Keratinocyte (primary cell): ENCODE data around the gene FSD1. TPM values are rescaled to one million over a fixed set of nuclear protein-coding genes. Genes with fewer than 3 reads are reported as not detected.
"Not testable (repeated sequence)": the region's sequence is repeated elsewhere in the genome, so short reads cannot be mapped to it uniquely, and the experiment has no call there.

Source experiments
- DNase-seq: peaks from one replicate; pipeline ENCODE4 v3.0.0-alpha.2; 2011; ENCODE audit warnings: low read depth, missing footprints, low spot score
- FAIRE-seq: peaks from 2 replicates; lab custom pipeline; 2011; peaks lifted over from hg19 to GRCh38; lab: Jason Lieb, UNC
- H2AFZ ChIP-seq: 2 replicates; pipeline ENCODE4 v1.6.0; 2012; ENCODE audit warnings: low read length, control low read depth, inconsistent platforms; ENCODE audit not compliant: control insufficient read depth
- H3K27ac ChIP-seq: 2 replicates; pipeline ENCODE4 v1.5.1; 2011; ENCODE audit warnings: low read length; ENCODE audit not compliant: control insufficient read depth, insufficient read depth
- H3K27me3 ChIP-seq: 3 replicates; pipeline ENCODE4 v1.6.0; 2011; ENCODE audit warnings: low read length; ENCODE audit not compliant: control insufficient read depth, insufficient read depth; ENCODE audit errors: extremely low read depth
- H3K36me3 ChIP-seq, 2 experiments: 2 replicates in 1 of 2; 3 replicates in 1 of 2; pipeline ENCODE4 v1.5.1; 2011; ENCODE audit warnings: low read length in 2 of 2, mild to moderate bottlenecking in 1 of 2; ENCODE audit not compliant: control insufficient read depth in 2 of 2, insufficient read depth in 2 of 2; ENCODE audit errors: extremely low read depth in 1 of 2
- H3K4me1 ChIP-seq: 3 replicates; pipeline ENCODE4 v1.5.1; 2011; ENCODE audit warnings: low read length; ENCODE audit not compliant: control insufficient read depth, insufficient read depth; ENCODE audit errors: extremely low read depth
- H3K4me2 ChIP-seq: 3 replicates; pipeline ENCODE4 v1.6.0; 2011; ENCODE audit warnings: low read depth, low read length; ENCODE audit not compliant: control insufficient read depth, insufficient read depth; ENCODE audit errors: extremely low read depth
- H3K4me3 ChIP-seq, 3 experiments: fragments of 200-600 bp in 1 of 3; sonication (generic) in 1 of 3; 2 replicates in 2 of 3; 3 replicates in 1 of 3; pipeline ENCODE4 v1.5.1; 2011 to 2016; ENCODE audit warnings: low read length in 3 of 3, mild to moderate bottlenecking in 3 of 3, control low read depth in 2 of 3, inconsistent platforms in 1 of 3, low read depth in 1 of 3, mixed read lengths in 1 of 3, mixed run types in 1 of 3, moderate library complexity in 1 of 3; ENCODE audit not compliant: control insufficient read depth in 2 of 3, insufficient read depth in 2 of 3; ENCODE audit errors: extremely low read depth in 1 of 3
- H3K79me2 ChIP-seq: 2 replicates; pipeline ENCODE4 v1.6.0; 2012; ENCODE audit warnings: low read length; ENCODE audit not compliant: control insufficient read depth, insufficient read depth
- H3K9ac ChIP-seq: 3 replicates; pipeline ENCODE4 v1.6.0; 2011; ENCODE audit warnings: low read length; ENCODE audit not compliant: control insufficient read depth, insufficient read depth; ENCODE audit errors: extremely low read depth
- H3K9me1 ChIP-seq: 3 replicates; pipeline ENCODE4 v1.6.0; 2011; ENCODE audit warnings: low read length; ENCODE audit not compliant: control insufficient read depth, insufficient read depth; ENCODE audit errors: extremely low read depth
- H3K9me3 ChIP-seq: 2 replicates; pipeline ENCODE4 v1.5.1; 2012; ENCODE audit warnings: low read depth, low read length; ENCODE audit not compliant: control insufficient read depth
- H4K20me1 ChIP-seq: 3 replicates; pipeline ENCODE4 v1.6.0; 2011; ENCODE audit warnings: low read length; ENCODE audit not compliant: control insufficient read depth, insufficient read depth; ENCODE audit errors: extremely low read depth
- EZH2 ChIP-seq: IDR thresholded peaks from one replicate; pipeline ENCODE4 v1.6.1; 2012; ENCODE audit warnings: inconsistent platforms, mild to moderate bottlenecking, low read length, moderate library complexity
- dilution Hi-C: fragments of 300-500 bp; cut with MboI; formaldehyde crosslinking; loops from one replicate; pipeline ENCODE4 v1.7.0; 2020; ENCODE audit warnings: low sequenced_read_pairs; ENCODE audit not compliant: extremely low pct_ligation_motif_present
- polyA plus RNA-seq, 5 experiments: library from polyadenylated mRNA; depleted of rRNA in 3 of 5; stranded (reverse) in 3 of 5; stranded (forward) in 1 of 5; unstranded in 1 of 5; fragments of >200 nt; gene quantifications; 1 replicate in 1 of 5; 2 replicates in 3 of 5; 3 replicates in 1 of 5; pipeline versions ENCODE4 v1.2.1 to v1.2.3, GENCODE V29; 2011 to 2012; ENCODE audit warnings: missing spikeins in 2 of 5, low read depth in 1 of 5, low replicate concordance in 1 of 5
- TF ChIP-seq, protein P1 (sequence below), 3 experiments: IDR thresholded peaks in 1 of 3; conservative IDR thresholded peaks in 1 of 3; optimal IDR thresholded peaks in 1 of 3; 2 replicates in 2 of 3; 3 replicates in 1 of 3; pipeline versions ENCODE3 to v1.5.1; 2011; ENCODE audit warnings: low read length in 3 of 3, mild to moderate bottlenecking in 3 of 3, moderate library complexity in 2 of 3, control low read depth in 1 of 3, inconsistent platforms in 1 of 3; ENCODE audit not compliant: insufficient read depth in 2 of 3; ENCODE audit errors: extremely low read depth in 1 of 3

Gene FSD1
- polyA plus RNA-seq, 1 donor (not counting 4 experiments of a cell fraction or from before 2014, with no cell fraction given), result 0.49 TPM

DNA sequence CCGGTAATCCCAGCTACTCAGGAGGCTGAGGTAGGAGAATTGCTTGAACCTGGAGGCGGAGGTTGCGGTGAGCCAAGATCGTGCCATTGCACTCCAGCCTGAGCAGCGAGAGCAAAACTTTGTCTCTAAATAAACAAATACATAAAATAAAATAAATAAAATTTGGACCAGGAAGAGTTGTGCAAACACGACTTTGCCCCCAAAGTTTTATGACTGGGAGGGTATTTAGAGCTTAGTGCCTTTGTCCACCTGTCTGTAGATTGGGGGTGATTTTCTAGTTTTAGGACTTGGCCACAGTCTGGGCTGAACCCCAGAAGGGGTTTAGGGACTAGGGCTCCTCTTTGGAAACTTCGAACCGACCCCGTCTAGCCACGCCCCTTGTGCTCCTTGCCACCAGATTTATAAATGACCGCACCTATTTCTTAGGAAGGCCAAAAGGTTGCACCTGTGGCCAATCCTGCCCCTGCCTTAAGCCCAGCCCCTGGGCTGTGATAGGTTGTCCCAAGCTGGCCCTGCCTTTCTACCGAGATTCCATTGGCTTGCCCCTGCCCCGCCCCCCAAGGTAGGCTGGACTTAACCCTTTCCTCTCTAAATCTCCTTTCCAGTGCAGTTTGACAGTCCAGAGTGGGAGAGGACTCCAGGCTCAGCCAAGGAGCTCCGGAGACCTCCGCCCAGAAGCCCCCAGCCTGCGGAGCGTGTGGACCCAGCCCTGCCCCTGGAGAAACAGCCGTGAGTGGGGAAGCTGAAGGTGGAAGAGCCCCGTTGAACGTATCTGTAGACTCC is 20.0 kb upstream of the FSD1 start:
- DNase-seq (no peak), FAIRE-seq (no peak)
- H3K27ac ChIP-seq, result no peak overlapping the region
- H3K27me3 ChIP-seq, result peaks cover 37% of the 10 kb centered on the region
- H3K9me1 ChIP-seq, result no peaks in the 10 kb centered on the region
- H3K9me3 ChIP-seq, result no peaks in the 10 kb centered on the region
- TF ChIP-seq, protein P1, sequence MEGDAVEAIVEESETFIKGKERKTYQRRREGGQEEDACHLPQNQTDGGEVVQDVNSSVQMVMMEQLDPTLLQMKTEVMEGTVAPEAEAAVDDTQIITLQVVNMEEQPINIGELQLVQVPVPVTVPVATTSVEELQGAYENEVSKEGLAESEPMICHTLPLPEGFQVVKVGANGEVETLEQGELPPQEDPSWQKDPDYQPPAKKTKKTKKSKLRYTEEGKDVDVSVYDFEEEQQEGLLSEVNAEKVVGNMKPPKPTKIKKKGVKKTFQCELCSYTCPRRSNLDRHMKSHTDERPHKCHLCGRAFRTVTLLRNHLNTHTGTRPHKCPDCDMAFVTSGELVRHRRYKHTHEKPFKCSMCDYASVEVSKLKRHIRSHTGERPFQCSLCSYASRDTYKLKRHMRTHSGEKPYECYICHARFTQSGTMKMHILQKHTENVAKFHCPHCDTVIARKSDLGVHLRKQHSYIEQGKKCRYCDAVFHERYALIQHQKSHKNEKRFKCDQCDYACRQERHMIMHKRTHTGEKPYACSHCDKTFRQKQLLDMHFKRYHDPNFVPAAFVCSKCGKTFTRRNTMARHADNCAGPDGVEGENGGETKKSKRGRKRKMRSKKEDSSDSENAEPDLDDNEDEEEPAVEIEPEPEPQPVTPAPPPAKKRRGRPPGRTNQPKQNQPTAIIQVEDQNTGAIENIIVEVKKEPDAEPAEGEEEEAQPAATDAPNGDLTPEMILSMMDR (optimal IDR thresholded peaks at IDR 0.05 in 1 of 3, IDR thresholded peaks at IDR 0.05 in 1 of 3, conservative IDR thresholded peaks at IDR 0.05 in 1 of 3; ENCODE audit: extremely low read depth in 1 of 3, insufficient read depth in 2 of 3, low read length in 3 of 3), result no peak
- no peaks in the 10 kb centered on the region for H4K20me1 ChIP-seq
- no peak overlapping the region for H3K4me3 ChIP-seq
- peak overlapping the region; percentile 16 for H3K4me2 ChIP-seq
- dilution Hi-C loops, result no loop called here
- H3K4me1 ChIP-seq, result no peaks in the 10 kb centered on the region
- H3K36me3 ChIP-seq, result no peaks in the 10 kb centered on the region
- no peaks in the 10 kb centered on the region for H3K79me2 ChIP-seq
- H2AFZ ChIP-seq, result no peak overlapping the region
- H3K9ac ChIP-seq, result no peak overlapping the region

DNA sequence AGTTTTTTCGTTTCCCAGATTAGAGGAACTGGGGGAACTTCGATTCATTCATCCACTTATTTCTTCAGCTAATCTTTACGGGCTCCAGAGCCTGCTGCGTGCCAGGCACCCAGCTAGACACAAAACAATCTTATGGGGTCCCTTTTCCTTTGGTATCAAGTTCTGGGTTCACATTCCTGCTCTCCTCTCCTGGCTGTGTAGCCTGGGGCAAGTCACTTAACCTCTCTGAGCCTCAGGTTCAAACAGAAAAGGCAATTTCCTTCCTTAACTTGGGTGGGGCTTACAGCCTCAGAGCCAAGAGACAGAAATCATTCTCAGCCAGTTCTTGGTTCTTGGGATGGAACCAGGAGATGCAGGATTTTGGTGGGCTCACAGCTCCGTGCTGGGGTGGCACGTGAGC is 19.4 kb upstream of the FSD1 start:
- Histone ChIP-seq H4K20me1 (no peaks in the 10 kb centered on the region), H3K4me1 (no peaks in the 10 kb centered on the region), H3K79me2 (no peaks in the 10 kb centered on the region), H3K4me3 (no peak overlapping the region), H3K9me3 (no peaks in the 10 kb centered on the region), H3K4me2 (peak overlapping the region; percentile 16), H3K36me3 (no peaks in the 10 kb centered on the region), H3K27ac (no peak overlapping the region), H3K9me1 (no peaks in the 10 kb centered on the region), H3K9ac (no peak overlapping the region), H2AFZ (no peak overlapping the region), H3K27me3 (peaks cover 31% of the 10 kb centered on the region)
- dilution Hi-C loops, result no loop called here
- TF ChIP-seq, protein P1 (optimal IDR thresholded peaks at IDR 0.05 in 1 of 3, IDR thresholded peaks at IDR 0.05 in 1 of 3, conservative IDR thresholded peaks at IDR 0.05 in 1 of 3; ENCODE audit: extremely low read depth in 1 of 3, insufficient read depth in 2 of 3, low read length in 3 of 3), result no peak
- TF ChIP-seq EZH2, result no peak
- FAIRE-seq (no peak), DNase-seq (no peak)

DNA sequence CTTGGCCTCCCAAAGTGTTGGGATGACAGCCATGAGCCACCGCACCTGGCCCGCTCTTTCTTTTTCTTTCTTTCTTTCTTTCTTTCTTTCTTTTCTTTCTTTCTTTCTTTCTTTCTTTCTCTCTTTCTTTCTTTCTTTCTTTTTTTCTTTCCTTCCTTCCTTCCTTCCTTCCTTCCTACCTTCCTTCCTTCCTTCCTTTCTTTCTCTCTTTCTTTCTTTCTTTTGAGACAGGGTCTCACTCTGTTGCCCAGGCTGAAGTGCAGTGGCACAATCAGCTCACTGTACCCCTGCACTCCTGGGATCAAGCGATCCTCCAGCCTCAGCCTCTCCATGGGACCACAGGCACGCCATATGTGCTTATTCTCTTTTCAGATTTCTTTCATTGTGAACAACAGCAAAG is 18.3 kb upstream of the FSD1 start:
- H4K20me1 ChIP-seq, H3K79me2 ChIP-seq, H3K9ac ChIP-seq, FAIRE-seq, H3K4me1 ChIP-seq, H3K9me3 ChIP-seq, H3K27ac ChIP-seq, H2AFZ ChIP-seq, H3K36me3 ChIP-seq, DNase-seq, H3K4me2 ChIP-seq, dilution Hi-C loops, H3K9me1 ChIP-seq, H3K4me3 ChIP-seq: not testable (repeated sequence)
- peaks cover 21% of the 10 kb centered on the region for H3K27me3 ChIP-seq
